Activated naive CD4-positive, alpha-beta T cell (primary cell): ENCODE data around the gene ZBTB7A.

ENCODE experiments used
- DNase-seq, 4 experiments: peaks; one replicate each; lab custom pipeline; 2025; lab: John Stamatoyannopoulos, UW

The ZBTB7A gene

DNA sequence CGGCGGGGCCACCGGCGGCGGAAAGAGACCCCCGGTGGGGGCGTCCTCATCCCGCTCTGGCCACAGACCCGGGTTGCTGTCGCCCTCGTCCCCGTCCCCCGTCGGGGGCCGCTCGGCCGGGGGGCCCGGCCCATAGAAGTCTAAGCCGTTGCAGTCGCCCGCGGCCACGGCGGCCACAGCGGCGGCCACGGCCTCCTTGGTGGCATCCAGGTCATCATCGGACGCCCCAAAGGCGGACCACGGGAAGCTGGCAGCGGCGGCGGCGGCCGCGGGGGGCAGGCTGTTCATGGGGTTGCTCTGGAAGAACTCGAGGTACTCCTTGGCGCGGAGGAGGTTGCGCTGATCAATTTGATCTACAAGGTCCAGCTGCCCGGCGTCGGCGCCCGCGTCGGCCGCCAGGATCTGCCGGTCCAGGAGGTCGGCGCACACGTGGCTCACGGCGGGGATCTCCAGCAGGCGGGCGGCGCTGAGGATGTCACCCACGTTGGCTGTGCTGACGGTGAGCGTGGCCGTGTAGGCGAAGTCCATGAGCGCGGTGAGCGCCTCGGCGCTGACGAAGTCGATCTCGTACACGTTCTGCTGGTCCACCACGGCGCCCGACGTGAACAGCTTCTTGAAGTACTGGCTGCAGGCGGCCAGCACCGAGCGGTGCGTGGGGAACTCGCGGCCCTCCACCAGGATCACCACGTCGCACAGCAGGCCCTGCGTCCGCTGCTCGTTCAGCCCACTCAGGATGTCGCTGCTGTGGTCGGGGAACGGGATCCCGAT, 12.1 kb downstream of the ZBTB7A start:
- DNase-seq, result no peak

DNA sequence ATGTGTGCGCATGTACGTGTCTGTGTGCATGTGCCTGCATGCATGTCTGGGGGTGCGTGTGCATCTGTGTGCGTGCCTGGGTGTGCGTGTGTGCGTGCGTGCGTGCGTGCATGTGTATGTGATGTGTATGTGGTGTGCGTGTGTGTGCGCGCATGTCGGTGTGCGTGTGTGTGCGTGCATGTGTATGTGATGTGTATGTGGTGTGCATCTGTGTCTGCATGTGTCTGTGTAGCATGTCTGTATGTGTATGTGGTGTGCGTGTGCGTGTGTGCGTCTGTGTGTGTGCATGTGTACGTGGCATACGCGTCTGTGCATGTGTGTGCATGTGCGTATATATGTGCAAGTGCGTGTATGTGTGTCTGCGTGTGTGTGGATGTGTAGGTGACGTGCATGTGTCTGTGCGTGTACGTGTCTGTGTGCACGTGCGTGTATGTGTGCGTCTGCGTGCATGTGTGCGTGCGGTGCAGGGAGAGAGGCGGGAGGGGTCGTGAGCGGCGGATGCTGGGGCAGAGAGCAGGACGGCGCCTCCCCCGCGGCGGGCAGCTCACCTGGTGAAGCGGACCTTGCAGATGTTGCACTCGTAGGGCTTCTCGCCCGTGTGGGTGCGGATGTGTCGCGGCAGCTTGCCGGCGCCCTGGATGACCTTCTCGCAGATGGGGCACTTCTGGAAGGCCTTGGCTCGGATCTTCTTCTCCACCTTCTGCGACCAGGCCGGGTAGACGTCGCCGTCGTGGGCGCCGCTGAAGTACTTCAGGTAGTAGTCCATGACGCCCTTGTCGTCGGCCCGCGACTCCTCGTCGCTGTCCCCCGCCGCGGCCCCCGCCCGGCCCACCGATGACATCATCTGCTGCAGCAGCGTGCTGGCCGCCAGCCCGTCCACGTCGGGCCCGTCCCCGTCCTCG, 13.0 kb downstream of the ZBTB7A start:
- no peak for DNase-seq

DNA sequence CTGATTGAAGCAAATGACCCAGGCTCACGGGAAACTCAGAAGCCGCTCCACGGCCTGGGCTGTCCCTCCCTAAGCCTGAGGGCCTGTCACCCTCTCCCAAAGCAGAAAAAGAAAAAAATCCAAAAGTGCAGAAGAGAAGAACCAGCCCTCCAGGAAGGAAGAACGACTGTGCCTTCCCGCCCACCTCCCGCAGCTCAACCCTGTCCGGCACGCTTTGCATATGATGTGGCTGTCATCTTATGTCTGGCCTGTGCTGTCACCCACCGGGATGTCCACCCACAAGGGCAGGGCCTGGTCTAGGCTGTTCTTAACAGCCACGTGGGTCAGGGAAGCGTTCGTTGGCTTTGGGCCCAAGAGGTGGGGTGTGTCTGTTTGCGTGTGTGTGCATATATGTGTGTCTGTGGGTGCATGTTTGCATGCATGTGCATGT, 13.7 kb downstream of the ZBTB7A start:
- DNase-seq, result no peak

DNA sequence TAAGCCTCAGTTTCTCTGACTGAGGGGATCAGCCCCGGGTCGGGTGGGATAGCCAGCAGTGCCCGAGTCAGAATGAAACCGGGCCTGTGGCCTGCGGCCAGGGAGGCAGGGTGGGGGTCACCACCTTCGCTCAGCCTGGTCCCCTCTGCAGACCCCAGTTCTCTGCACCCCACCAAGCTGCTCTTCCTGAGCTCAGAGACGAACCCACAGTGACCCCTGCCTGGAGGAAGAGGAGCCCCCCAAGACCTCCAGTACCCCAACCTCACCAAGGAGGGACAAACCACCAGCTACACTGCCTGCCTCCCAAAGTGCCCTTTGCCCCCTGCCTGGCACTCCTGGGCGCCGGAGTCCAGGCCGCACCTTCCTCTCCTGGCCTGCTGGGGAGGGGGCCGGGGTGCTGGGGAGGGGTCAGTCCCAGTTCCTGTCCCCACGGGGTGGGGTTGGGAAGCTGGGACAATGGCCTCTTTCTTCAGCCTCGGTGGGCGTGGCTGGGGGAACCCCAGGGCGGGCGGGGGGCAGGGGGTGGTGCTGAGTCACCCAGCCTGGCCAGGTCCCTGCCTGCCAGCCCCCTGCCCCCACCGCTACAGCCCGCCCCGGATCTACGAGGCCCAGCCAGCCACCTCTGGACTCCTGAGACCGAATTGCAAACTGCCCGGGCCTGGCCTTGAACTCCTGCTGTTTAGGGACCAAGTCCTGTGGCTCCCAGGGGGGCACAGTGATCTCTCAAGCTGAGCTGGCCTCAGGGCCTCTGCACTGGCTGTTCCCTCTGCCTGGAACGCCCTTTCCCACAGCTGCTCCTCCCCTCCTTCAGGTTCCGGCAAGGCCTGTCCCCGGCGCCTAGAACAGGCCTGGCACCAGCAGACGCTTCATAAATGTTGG, 14.3 kb downstream of the ZBTB7A start:
- no peak for DNase-seq

DNA sequence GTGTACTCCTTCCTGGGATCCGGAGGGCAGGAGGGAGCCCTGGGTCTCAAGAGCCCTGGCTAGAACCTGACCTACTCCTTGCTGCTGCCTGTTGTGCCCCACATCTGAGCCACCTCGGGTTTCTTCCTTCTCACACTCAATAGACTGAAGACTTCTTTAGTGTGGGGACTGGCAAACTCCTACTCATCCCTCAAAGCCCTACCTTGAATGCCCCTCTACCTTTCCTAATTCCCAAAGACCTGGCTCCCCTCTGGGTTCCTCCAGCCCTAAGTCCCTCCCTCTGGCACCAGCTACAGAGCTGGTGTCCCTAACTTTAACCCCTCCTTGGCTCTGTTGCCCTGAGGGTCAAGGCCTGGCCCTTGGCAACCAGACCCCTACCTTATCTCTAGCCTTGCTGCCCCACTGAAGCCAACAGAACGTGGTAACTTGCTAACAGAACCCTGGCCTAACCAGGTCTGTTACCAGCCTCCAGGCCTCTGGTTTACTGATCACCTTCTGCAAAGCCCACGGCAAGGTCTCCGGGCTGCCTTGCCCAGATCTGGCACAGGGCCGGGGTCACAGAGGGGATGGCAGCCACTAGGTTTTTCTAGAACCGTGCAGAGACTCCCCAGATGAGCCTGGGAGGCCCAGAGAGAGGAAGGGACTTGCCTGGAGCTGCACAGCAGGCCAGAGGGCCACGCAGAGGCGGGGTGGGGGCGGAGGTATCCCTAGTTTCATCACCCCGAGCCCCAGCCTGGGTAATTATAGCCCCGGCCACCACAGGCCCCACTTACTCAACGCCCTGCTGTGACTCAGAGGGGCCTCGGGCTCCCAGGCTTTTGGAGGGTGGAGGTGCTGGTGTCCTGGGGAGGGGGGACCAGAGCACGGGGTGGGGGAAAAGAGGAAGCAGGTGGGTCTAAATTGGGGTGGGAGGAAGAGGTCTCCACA, 15.3 kb downstream of the ZBTB7A start:
- no peak for DNase-seq

DNA sequence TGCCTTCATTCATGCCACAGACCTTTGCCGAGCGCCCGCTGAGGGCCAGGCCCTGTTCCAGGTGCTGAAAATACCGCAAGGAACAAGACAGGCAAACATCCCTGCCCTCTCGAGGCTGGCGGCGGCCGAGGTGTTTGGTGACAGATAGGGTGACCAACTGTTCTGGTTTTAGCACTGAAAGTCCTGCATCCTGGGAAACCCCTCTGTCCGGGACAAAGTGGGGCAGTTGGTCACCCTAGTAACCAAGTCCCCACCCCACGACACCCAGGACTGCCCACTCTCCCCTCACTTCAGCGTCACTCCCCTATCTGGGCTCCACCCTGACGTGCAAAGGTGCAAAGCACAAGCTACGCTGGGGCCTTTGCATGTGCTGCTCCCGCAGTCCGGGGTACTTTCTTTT, 17.3 kb downstream of the ZBTB7A start:
- DNase-seq, result no peak

DNA sequence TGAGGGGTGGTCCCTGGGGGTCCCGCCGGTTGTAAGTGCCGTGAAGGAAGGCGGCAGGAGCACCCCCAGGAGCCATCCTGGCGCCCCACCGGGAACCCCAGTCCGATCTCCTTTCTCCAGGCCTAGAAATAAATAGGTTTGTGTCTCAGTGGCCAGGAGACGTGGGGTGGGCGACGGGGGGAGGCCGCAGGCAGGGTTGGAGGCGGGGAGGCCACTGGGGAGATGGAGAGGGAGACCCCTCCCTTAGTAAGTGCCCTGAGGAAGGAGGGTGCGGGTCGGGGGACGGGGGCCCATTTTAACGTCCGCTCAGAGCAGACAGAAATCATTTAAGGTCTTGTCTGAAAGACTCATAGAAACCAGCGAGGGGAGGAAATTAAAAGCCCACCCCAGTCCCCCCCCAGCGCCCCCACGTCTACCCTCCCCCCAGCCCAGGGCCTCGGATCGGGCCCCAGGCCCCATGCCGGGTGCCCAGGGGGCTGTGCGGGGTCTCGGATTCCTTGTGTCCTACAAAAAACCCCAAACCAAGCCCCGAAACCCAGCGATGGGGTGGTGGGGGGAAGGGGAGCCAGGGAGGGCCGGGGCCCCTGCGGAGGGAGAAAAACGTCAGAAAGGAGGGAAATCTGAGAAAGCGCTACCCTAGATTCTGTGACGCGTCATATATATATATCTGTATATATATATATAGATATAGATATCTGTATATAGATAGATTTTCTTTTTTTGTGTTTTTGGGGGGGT, 19.6 kb downstream of the ZBTB7A start:
- no peak for DNase-seq

DNA sequence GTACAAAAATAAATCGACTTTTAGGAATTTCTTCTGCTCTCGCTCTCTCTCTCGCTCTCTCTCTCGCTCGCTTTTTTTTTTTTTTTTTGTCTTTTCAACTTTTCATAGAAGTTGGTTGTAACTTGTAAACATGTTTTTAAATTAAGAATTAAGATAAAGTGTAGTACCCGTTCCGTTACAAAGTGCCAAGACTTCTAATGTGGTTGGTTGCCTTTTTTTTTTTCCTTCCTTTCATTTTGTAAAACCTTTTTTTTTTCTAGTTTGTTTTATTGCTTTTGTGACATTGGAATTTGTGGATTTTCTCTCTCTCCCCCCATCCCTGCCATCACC, 20.4 kb downstream of the ZBTB7A start:
- no peak for DNase-seq

DNA sequence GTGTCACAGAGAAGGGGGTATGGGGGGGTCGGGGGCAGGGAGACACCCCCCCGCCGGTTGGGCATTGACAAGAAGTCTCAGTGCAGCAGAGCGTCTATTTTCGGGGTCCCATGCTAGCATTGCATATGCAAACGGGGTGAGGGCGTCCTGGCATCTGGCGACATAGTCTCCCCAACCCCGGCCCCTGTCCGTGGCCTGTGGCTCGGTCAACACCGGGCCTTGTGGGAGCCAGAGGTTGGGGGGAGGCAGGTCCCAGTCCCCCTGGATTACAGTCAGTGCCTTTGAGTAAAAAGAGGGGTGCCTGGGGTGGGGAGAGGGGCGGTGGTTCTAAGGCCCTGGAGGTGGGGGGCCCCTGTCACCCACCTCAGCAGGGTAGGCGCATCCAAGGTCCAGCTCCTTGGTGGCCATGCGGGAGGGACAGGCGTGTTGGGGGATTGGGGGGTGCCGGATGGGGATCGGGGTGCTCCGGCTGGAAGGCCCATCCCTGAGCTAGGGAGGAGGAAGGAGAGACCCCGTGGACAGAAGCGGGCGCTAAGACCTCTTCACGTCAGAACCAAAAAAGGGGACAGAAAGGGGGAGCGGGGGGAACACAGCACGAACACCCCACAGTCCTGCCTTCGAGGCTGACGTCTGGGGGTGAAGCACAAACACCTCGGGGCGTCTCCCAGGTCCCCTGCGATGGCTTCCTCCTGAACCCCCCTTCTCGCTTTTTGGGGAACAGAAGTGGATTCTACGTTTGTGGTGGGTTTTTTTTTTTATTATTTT, 20.9 kb downstream of the ZBTB7A start:
- no peak for DNase-seq

DNA sequence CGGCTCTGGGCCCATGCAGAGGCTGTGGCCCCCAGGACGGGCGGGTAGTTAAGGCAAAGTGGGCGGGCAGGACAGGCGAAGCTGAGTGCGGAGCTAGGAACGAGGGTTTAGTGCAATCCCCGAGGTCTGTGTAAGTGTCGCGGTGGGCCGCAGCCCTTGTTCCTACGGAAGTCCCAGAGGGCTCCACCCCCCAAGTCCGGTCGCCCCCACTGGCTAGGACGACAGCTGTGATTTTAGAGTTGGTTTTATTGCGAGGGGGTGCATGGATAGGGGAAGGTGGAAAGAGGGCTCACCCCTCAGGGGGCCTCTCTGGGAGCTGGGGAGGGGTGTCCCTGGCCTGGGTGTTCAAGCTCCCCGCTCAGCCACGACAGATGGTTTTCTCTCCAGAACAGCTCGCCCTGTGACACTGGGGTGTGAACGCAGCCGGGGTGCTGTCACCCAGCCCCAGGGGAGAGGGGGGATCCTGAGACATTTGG, 21.7 kb downstream of the ZBTB7A start:
- DNase-seq, result no peak

DNA sequence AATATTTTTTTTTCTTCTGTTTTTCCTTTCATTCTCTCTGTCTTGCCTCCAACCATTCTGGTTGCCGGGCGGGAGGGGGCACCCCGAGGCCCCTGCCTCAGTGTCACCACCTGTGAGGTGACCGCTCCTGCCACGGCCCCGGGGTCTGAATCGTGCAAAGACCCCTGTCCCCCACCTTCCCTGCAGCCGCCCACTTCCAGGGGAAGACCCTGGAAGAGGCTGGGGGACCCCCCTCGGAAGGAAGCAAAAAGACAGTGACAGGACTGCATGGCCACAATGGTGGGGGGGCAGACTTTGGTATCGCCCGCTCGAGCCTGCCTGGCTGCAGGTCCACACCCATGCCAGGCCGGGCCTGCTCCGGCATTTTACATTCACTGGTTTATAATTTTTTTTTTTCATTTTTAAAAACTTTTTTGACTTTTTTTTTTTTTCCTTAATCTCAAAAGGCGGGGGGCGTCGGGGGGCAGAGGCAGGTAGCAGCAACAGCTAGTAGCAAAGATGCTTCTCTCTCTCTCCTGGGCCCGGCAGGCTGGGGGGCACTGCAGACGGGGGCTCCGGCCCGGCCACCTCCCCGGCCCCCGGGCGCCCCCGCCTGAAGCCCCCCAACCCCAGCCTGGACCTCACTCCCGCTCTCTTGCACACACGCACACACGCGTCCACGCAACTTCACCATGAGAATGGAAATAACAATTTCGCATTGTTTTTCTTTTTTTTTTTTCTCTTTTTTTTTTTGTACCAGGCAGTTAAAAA, 22.6 kb downstream of the ZBTB7A start:
- no peak for DNase-seq

DNA sequence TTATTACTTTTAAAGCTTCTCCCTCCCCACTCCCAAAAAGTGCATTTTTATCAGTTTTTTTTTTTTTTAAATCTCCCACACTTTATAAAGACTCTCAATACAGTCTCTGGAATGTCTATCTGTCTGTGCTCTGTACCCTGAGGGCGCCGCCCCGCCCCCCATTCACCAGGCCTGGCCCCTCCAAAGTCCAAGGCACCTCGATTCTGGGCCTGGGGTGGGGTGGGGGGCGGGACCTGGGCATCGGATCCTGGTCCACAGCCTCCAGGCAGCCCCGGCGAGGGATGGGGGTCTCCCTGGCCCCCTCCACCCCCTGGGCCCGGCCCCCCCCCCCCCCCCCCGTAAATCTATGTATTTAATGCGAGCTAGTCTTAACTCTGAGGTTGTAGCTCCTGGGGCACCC, 23.3 kb downstream of the ZBTB7A start:
- no peak for DNase-seq

DNA sequence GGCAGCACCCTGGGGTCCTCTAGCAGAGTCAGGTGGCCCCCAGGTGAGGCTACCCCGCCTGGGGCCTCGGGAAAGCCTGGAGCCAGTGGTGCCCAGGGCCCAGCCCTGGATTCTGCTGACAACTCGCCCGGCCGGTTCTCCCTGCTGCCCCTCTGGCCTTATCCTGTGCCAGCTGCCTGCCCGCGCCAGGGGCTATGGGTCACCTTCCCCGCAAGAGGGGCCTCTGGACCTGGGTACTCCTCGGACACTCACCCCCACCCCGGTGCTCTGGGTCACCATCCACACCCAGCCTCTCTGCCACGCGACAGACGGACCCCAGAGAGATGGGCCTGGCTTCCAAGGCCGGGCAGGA, 24.0 kb downstream of the ZBTB7A start:
- DNase-seq, result no peak

DNA sequence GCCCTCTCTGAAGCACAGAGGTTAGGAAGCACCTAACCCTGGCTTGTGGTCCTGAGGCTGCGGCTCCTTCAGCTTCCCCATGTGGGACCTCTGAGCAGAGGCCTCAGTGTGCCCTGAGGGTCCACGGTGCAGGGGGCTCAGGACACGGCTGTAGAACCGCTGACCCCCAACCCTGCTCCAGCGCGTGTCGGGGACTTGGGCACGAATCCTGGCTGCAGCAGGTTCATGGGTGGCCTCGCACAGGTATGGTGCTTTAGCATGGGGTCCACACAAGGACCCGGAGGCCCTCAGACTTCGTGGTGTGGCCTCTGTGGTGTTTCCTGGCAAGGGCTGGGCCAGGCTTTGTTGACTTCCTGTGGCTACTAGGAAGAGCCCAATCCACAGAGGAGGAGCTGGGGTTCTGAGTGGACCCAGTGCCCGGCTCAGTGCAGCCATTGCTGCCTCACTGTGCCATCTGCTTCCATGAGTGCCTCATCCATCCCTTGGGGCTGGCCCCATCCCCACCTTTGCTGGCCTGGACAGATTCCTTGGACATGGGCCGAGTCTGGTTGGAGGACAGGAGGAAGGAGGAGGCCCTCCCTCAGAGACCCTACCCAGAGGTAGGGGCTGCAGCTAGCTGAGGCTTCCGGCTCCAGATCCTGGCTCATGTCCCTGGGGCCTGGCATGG, 24.5 kb downstream of the ZBTB7A start:
- DNase-seq, result no peak

DNA sequence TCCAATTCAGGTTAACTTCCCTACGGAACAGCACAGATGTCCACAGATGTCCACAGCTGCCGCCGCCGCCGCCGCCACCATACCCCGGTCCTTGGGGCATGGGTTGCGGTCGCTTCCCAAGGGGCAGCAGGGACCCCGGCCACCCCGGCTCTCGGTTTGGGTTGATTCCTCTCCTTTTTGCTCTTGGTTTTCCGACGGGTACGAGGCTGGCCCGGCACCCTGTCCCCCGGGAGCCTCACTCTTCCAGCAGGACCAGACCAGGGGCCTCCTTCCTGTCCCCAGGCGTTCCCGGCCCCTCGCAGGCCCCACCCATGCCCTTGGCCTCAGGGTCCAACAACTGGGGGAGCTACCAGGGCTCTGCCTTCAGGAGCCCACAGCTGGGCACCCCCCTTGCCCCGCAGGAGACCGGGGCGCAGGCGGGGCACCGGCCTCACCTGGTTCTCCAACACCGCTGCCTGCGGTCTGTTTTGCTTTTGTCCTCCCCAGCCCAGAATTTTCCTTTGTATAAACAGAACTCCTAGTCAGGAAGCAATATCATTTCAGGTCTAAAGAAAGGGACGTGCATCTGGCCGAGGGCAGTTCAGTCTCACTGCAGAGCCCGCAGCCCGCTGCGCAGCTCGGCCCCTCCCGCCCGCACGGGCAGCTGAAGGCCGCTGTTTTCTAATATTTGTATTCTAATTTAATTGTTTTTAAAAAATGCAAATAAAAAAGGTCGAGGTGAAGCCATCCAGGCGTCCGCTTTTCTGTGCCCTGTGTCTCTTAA, 27.9 kb downstream of the ZBTB7A start:
- DNase-seq, result no peak

DNA sequence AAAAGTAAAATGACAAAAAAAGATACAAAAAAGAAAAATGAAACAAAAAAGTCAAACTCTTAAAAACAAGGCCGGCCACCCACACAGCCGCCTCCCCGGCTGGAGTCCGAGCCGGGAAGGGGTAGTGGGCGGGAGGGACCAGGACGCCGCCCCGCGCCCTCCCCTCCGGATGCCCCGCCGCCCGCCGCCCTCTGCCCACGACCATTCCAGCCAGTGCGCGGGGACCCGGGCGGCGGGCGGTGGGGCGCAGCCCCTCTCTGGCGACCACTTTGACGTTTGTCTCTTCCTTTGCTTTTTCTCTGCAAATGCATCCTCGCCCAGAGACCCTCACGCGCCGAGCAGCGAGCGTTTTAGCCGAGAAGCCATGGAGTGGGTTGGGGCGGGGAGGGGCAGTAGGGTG, 28.6 kb downstream of the ZBTB7A start:
- DNase-seq, result no peak

DNA sequence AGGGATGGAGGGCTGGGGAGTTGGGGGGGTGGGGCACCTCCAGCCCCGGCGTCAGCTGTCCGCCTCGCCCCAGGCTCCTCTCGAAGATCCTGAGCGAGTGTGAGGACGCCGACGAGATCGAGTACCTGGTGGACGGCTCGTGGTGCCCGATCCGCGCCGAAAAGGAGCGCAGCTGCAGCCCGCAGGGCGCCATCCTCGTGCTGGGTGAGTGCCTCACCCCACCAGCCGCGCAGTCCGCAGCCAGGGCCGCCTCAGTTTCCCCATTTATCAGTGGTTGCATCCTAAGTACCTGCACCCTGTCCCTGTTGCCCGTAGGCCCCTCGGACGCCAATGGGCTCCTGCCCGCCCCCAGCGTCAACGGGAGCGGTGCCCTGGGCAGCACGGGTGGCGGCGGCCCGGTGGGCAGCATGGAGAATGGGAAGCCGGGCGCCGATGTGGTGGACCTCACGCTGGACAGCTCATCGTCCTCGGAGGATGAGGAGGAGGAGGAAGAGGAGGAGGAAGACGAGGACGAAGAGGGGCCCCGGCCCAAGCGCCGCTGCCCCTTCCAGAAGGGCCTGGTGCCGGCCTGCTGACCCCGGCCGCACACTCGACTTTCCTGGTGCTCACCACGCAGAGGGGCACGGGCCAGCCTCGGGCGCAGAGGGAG, 29.3 kb downstream of the ZBTB7A start:
- DNase-seq, result no peak
